Stimulated activated CD8-positive, alpha-beta memory T cell treated with anti-CD3 and anti-CD28 coated beads, Interleukin-2, amount 100 ng/mL, for 48 hours (primary cell): ENCODE measurements around the gene ITIH3.

ENCODE experiments used
- DNase-seq, 2 donors: peaks; one replicate each; pipeline ENCODE4 v3.0.0-alpha.2; 2020; ENCODE audit warnings: low read depth in 2 of 2

Gene ITIH3

GRCh38 chr3:52827441-52827840, 32.8 kb downstream of the ITIH3 start:
- no peak for DNase-seq

GRCh38 chr3:52827866-52828376, 33.3 kb downstream of the ITIH3 start:
- DNase-seq, result no peak

GRCh38 chr3:52829482-52829881, 34.9 kb downstream of the ITIH3 start:
- DNase-seq, result no peak

- no peak for DNase-seq
These were observed 35.4 kb downstream of the ITIH3 start for GRCh38 chr3:52829906-52830463.

GRCh38 chr3:52830535-52831258, 36.1 kb downstream of the ITIH3 start, which contains the start of gene ITIH4:
Gene ITIH4, minus strand, starts transcription at chr3:52830672. Its CDS starts 30 bp downstream, at chr3:52830642.
- no peak for DNase-seq

GRCh38 chr3:52831500-52832301, 37.1 kb downstream of the ITIH3 start:
- DNase-seq, result no peak

- no peak for DNase-seq
These were observed 38.6 kb downstream of the ITIH3 start for GRCh38 chr3:52833202-52833601.

GRCh38 chr3:52834871-52835501, 40.4 kb downstream of the ITIH3 start, which contains the start of gene MUSTN1:
Gene MUSTN1, minus strand, starts transcription at chr3:52835019. Its CDS starts 71 bp downstream, at chr3:52834948.
- DNase-seq, result no peak

GRCh38 chr3:52835766-52836470, 41.3 kb downstream of the ITIH3 start:
- no peak for DNase-seq

GRCh38 chr3:52836471-52836845, 41.9 kb downstream of the ITIH3 start:
- no peak for DNase-seq

- no peak for DNase-seq
These were observed 42.4 kb downstream of the ITIH3 start for GRCh38 chr3:52836986-52837385.

GRCh38 chr3:52838561-52839267, 44.1 kb downstream of the ITIH3 start:
- DNase-seq, result no peak

- no peak for DNase-seq
These were observed 44.6 kb downstream of the ITIH3 start for GRCh38 chr3:52839268-52839575.

GRCh38 chr3:52839892-52840545, 45.4 kb downstream of the ITIH3 start:
- DNase-seq, result no peak

GRCh38 chr3:52841211-52841980, 46.8 kb downstream of the ITIH3 start:
- no peak for DNase-seq

GRCh38 chr3:52841981-52842340, 47.4 kb downstream of the ITIH3 start:
- DNase-seq, result no peak

- no peak for DNase-seq
These were observed 47.8 kb downstream of the ITIH3 start for GRCh38 chr3:52842424-52842823.

- no peak for DNase-seq
These were observed 48.7 kb downstream of the ITIH3 start for GRCh38 chr3:52843108-52843865.

- DNase-seq, result no peak
These were observed 49.3 kb downstream of the ITIH3 start for GRCh38 chr3:52843881-52844280.
